HG03097 (cell line): ENCODE results near the gene CCDC47.

Experiments used
- ATAC-seq: cut with Tn5 transposase; IDR thresholded peaks from one replicate; pipeline ENCODE4 v1.9.1; 2021; ENCODE audit not compliant: unreplicated experiment, low FRiP score

The CCDC47 gene

GRCh38 chr17:63786117-63786516 is 12.7 kb upstream of the CCDC47 start:
- ATAC-seq: no peak

- ATAC-seq: no peak
These were observed 12.2 kb upstream of the CCDC47 start for GRCh38 chr17:63785556-63785955.

GRCh38 chr17:63783522-63783921 is 10.1 kb upstream of the CCDC47 start:
- no peak for ATAC-seq

GRCh38 chr17:63780928-63781327 is 7.5 kb upstream of the CCDC47 start:
- no peak for ATAC-seq

- no peak for ATAC-seq
These were observed 7.1 kb upstream of the CCDC47 start for GRCh38 chr17:63780507-63780906.

- no peak for ATAC-seq
These were observed 2.0 kb upstream of the CCDC47 start for GRCh38 chr17:63775420-63775819.

GRCh38 chr17:63774969-63775265 is 1.5 kb upstream of the CCDC47 start:
- ATAC-seq: no peak

GRCh38 chr17:63774141-63774968 is 958 bp upstream of the CCDC47 start, which contains the start of gene DDX42:
DDX42 (plus strand) TSS chr17:63774170; CDS start chr17:63787050, 12,880 bp downstream.
- ATAC-seq: peak; percentile 7

GRCh38 chr17:63772801-63773271 is 561 bp downstream of the CCDC47 start:
- no peak for ATAC-seq

GRCh38 chr17:63768433-63768832 is 5.0 kb downstream of the CCDC47 start:
- no peak for ATAC-seq

GRCh38 chr17:63766754-63767153 is 6.6 kb downstream of the CCDC47 start:
- ATAC-seq: no peak

- no peak for ATAC-seq
These were observed 8.7 kb downstream of the CCDC47 start for GRCh38 chr17:63764716-63765115.

- ATAC-seq: no peak
These were observed 11.0 kb downstream of the CCDC47 start for GRCh38 chr17:63762161-63763078.

- ATAC-seq: no peak
These were observed 12.4 kb downstream of the CCDC47 start for GRCh38 chr17:63760771-63761539.

- no peak for ATAC-seq
These were observed 15.0 kb downstream of the CCDC47 start for GRCh38 chr17:63758428-63758827.

- ATAC-seq: no peak
These were observed 19.4 kb downstream of the CCDC47 start for GRCh38 chr17:63754046-63754445.

GRCh38 chr17:63753215-63753614 is 20.2 kb downstream of the CCDC47 start:
- ATAC-seq: no peak

GRCh38 chr17:63752707-63753106 is 20.7 kb downstream of the CCDC47 start:
- ATAC-seq: no peak

GRCh38 chr17:63751806-63752205 is 21.6 kb downstream of the CCDC47 start:
- ATAC-seq: no peak

- ATAC-seq: peak; percentile 87
These were observed 31.8 kb downstream of the CCDC47 start, which contains the start of gene STRADA for GRCh38 chr17:63741408-63742173. STRADA (minus strand) TSS chr17:63741799; CDS start chr17:63728369, 13,430 bp downstream.
